Mammary epithelial cell (primary cell): ENCODE data around the gene COLQ.

Experiments
- EZH2 ChIP-seq: IDR thresholded peaks from 2 replicates; pipeline ENCODE4 v1.6.1; 2012; ENCODE audit warnings: low read length, inconsistent platforms, borderline replicate concordance
- TF ChIP-seq, protein P1 (sequence below), 2 donors: IDR thresholded peaks in 1 of 2; conservative IDR thresholded peaks in 1 of 2; 2 replicates each; pipeline ENCODE4 v1.5.1; 2011 to 2012; ENCODE audit warnings: inconsistent platforms in 2 of 2, low read length in 2 of 2, mild to moderate bottlenecking in 2 of 2, control low read depth in 1 of 2, low read depth in 1 of 2; ENCODE audit not compliant: insufficient read depth in 1 of 2; ENCODE audit errors: extremely low read depth in 1 of 2

DNA sequence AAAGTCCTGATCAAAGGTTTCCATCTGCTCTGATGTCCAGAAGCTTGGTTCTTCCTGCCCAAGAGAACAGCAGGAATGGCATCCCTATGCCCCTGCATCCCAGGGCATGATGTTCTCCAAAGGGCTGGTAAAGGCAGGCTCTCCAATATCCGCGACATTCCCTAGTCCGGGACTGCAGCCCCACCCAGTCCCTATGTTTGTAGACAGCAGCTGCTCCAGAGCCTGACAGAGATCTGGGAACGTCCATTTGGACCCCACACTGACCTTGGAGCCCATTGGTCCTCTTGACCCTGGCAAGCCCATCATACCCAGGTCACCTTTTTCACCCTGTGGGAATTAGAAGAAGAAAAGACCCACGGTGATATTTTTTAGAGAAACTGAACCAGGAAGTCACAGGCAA is 46.3 kb downstream of the COLQ start:
- no peak for TF ChIP-seq EZH2
- TF ChIP-seq, protein P1, sequence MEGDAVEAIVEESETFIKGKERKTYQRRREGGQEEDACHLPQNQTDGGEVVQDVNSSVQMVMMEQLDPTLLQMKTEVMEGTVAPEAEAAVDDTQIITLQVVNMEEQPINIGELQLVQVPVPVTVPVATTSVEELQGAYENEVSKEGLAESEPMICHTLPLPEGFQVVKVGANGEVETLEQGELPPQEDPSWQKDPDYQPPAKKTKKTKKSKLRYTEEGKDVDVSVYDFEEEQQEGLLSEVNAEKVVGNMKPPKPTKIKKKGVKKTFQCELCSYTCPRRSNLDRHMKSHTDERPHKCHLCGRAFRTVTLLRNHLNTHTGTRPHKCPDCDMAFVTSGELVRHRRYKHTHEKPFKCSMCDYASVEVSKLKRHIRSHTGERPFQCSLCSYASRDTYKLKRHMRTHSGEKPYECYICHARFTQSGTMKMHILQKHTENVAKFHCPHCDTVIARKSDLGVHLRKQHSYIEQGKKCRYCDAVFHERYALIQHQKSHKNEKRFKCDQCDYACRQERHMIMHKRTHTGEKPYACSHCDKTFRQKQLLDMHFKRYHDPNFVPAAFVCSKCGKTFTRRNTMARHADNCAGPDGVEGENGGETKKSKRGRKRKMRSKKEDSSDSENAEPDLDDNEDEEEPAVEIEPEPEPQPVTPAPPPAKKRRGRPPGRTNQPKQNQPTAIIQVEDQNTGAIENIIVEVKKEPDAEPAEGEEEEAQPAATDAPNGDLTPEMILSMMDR (conservative IDR thresholded peaks at IDR 0.05 in 1 of 2, IDR thresholded peaks at IDR 0.05 in 1 of 2; ENCODE audit: extremely low read depth in 1 of 2, insufficient read depth in 1 of 2, low read depth in 1 of 2, low read length in 2 of 2), result no peak
